Fibroblast of skin of left biceps (primary cell): ENCODE results near the gene SECISBP2.

Experiments
- DNase-seq, 2 experiments: peaks; one replicate each; pipeline ENCODE4 v3.0.0-alpha.2; 2013; ENCODE audit warnings: low read depth in 2 of 2

SECISBP2 gene

GRCh38 chr9:89350988-89351557 lies 32.8 kb downstream of the SECISBP2 start:
- no peak for DNase-seq

- DNase-seq = no peak
These were observed 33.4 kb downstream of the SECISBP2 start for GRCh38 chr9:89351584-89352300.

- no peak for DNase-seq
These were observed 34.2 kb downstream of the SECISBP2 start for GRCh38 chr9:89352451-89352850.

GRCh38 chr9:89352874-89353649 lies 34.8 kb downstream of the SECISBP2 start:
- DNase-seq = no peak

- DNase-seq = no peak
These were observed 35.7 kb downstream of the SECISBP2 start for GRCh38 chr9:89353989-89354388.

GRCh38 chr9:89354471-89354870 lies 36.2 kb downstream of the SECISBP2 start:
- no peak for DNase-seq

- no peak for DNase-seq
These were observed 38.5 kb downstream of the SECISBP2 start for GRCh38 chr9:89356782-89357181.

- no peak for DNase-seq
These were observed 39.3 kb downstream of the SECISBP2 start for GRCh38 chr9:89357331-89358197.

GRCh38 chr9:89358376-89358916 lies 40.1 kb downstream of the SECISBP2 start:
- no peak for DNase-seq

GRCh38 chr9:89358985-89359384 lies 40.7 kb downstream of the SECISBP2 start:
- DNase-seq = no peak

GRCh38 chr9:89359751-89360261 lies 41.5 kb downstream of the SECISBP2 start:
- no peak for DNase-seq

GRCh38 chr9:89360465-89360864 lies 42.2 kb downstream of the SECISBP2 start:
- DNase-seq = no peak

GRCh38 chr9:89361031-89361430 lies 42.7 kb downstream of the SECISBP2 start:
- no peak for DNase-seq

- no peak for DNase-seq
These were observed 43.7 kb downstream of the SECISBP2 start for GRCh38 chr9:89361816-89362646.

- no peak for DNase-seq
These were observed 44.5 kb downstream of the SECISBP2 start for GRCh38 chr9:89362647-89363310.

- DNase-seq = no peak
These were observed 45.0 kb downstream of the SECISBP2 start for GRCh38 chr9:89363311-89363670.

- no peak for DNase-seq
These were observed 45.8 kb downstream of the SECISBP2 start for GRCh38 chr9:89363921-89364665.

- no peak for DNase-seq
These were observed 46.6 kb downstream of the SECISBP2 start for GRCh38 chr9:89364666-89365531.
